Keratinocyte (primary cell): ENCODE measurements around the gene PHACTR1.

Source experiments
- EZH2 ChIP-seq: IDR thresholded peaks from one replicate; pipeline ENCODE4 v1.6.1; 2012; ENCODE audit warnings: inconsistent platforms, mild to moderate bottlenecking, low read length, moderate library complexity
- TF ChIP-seq, protein P1 (sequence below), 3 experiments: IDR thresholded peaks in 1 of 3; conservative IDR thresholded peaks in 1 of 3; optimal IDR thresholded peaks in 1 of 3; 2 replicates in 2 of 3; 3 replicates in 1 of 3; pipeline versions ENCODE3 to v1.5.1; 2011; ENCODE audit warnings: low read length in 3 of 3, mild to moderate bottlenecking in 3 of 3, moderate library complexity in 2 of 3, control low read depth in 1 of 3, inconsistent platforms in 1 of 3; ENCODE audit not compliant: insufficient read depth in 2 of 3; ENCODE audit errors: extremely low read depth in 1 of 3

DNA sequence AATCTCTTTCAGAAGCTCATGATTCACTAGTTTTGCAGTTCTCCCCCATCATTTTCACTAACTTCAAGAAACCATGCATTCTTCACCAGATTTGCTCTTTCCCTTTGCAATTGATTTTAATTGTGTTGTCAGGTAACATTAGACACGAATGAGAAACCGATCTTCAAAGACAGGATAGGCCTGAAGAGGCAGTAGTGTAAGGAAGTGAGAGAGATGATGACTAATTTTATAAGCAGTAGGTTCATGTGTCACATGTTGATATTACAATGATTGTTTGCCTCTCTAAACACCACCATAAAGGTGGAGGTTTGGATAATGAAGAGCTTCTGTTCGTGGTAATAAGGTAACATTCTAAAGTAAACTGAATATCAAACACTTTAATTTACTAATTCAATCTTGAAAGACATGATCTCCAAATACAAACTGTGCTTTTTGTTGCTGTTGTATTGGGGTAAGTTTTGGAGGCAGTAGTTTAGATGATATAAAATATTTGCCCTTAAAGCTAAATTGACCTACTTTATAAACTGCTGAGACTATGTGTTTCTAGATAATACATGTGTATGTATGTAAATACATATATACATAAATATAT, 207.2 kb downstream of the PHACTR1 start:
- TF ChIP-seq, protein P1, sequence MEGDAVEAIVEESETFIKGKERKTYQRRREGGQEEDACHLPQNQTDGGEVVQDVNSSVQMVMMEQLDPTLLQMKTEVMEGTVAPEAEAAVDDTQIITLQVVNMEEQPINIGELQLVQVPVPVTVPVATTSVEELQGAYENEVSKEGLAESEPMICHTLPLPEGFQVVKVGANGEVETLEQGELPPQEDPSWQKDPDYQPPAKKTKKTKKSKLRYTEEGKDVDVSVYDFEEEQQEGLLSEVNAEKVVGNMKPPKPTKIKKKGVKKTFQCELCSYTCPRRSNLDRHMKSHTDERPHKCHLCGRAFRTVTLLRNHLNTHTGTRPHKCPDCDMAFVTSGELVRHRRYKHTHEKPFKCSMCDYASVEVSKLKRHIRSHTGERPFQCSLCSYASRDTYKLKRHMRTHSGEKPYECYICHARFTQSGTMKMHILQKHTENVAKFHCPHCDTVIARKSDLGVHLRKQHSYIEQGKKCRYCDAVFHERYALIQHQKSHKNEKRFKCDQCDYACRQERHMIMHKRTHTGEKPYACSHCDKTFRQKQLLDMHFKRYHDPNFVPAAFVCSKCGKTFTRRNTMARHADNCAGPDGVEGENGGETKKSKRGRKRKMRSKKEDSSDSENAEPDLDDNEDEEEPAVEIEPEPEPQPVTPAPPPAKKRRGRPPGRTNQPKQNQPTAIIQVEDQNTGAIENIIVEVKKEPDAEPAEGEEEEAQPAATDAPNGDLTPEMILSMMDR (optimal IDR thresholded peaks at IDR 0.05 in 1 of 3, IDR thresholded peaks at IDR 0.05 in 1 of 3, conservative IDR thresholded peaks at IDR 0.05 in 1 of 3; ENCODE audit: extremely low read depth in 1 of 3, insufficient read depth in 2 of 3, low read length in 3 of 3) = no peak
- TF ChIP-seq EZH2 = no peak
